Activated CD4-positive, alpha-beta T cell treated with anti-CD3 and anti-CD28 coated beads, Interleukin-2, amount 10 ng/mL, durations not matched to agents 7 days and 5 days (primary cell): Measurements from ENCODE around the gene FCGR2B. TPM values are rescaled to one million over a fixed set of nuclear protein-coding genes. Genes with fewer than 3 reads are reported as not detected.
"Not testable (repeated sequence)": the region's sequence is repeated elsewhere in the genome, so short reads cannot be mapped to it uniquely, and the experiment has no call there.

Experiments
- CTCF ChIA-PET: fragments of 350-600 bp; sonication (Branson Sonifier 250); formaldehyde crosslinking; loops from one replicate; lab custom pipeline; 2021; ENCODE audit warnings: antibody characterized with exemption; lab: Charles Lee
- POLR2A ChIA-PET: fragments of 350-600 bp; sonication (Branson Sonifier 250); formaldehyde crosslinking; loops from one replicate; lab custom pipeline; 2021; ENCODE audit warnings: antibody characterized with exemption; lab: Charles Lee
- DNase-seq: peaks from one replicate; pipeline ENCODE4 v3.0.0-alpha.2; 2020
- H3K27ac Mint-ChIP-seq: one replicate; pipeline ENCODE4 v1.8.0; 2021; ENCODE audit warnings: mild to moderate bottlenecking, moderate library complexity, mixed read lengths
- H3K27me3 Mint-ChIP-seq: one replicate; pipeline ENCODE4 v1.8.0; 2021; ENCODE audit warnings: mixed read lengths
- H3K36me3 Mint-ChIP-seq: one replicate; pipeline ENCODE4 v1.8.0; 2021; ENCODE audit warnings: low read depth, mixed read lengths
- H3K4me1 Mint-ChIP-seq: one replicate; pipeline ENCODE4 v1.8.0; 2021; ENCODE audit warnings: mixed read lengths
- H3K4me3 Mint-ChIP-seq: one replicate; pipeline ENCODE4 v1.8.0; 2021; ENCODE audit warnings: mild to moderate bottlenecking, moderate library complexity, mixed read lengths
- H3K9me3 Mint-ChIP-seq: one replicate; pipeline ENCODE4 v1.8.0; 2021; ENCODE audit warnings: mixed read lengths
- total RNA-seq, 2 experiments: library from RNA; stranded (reverse); gene quantifications; one replicate each; pipeline ENCODE4 v1.2.3, GENCODE V29; 2021

Gene FCGR2B
- total RNA-seq, 2 experiments from 2014 or later = not detected

DNA sequence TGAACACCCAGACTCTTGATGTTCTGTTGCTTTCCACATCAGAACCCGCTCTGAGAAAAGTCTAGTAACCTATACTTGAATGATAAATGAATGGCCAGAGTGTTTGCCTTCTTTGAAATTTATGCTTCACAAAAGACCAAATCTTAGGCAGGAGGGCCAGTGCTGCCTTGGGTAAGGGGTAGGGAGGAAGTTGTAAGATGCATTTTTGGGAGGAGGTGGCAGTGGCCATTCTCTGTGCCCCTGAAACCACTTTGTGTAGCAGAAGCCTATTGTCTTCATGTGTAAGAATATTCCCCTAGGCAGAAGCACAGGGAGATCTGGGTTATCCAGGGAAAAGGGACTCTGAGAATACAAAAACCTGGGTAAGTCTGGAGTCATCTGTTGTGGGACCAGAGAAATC lies 626 bp downstream of the FCGR2B start:
- H3K36me3 Mint-ChIP-seq, H3K4me3 Mint-ChIP-seq, H3K4me1 Mint-ChIP-seq, H3K9me3 Mint-ChIP-seq, POLR2A ChIA-PET, H3K27me3 Mint-ChIP-seq, CTCF ChIA-PET, DNase-seq, H3K27ac Mint-ChIP-seq: not testable (repeated sequence)

DNA sequence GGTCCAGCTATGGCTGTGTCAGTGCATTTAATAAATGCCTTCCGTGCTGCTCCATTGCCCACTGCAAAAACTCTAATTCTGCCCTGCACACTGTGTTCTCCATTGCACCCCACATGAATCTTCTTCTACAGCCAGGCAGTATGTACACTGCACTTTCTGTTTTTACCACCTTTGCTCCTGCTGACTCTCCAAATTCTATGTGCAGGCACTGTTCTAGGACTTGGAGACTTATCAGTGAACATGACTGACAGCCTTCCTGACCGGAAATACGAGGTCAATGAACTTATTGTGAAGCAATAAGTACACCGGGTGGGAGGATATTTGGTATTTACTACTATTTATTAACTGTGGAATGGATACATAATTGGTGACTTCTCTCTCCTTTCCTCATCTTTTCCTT lies 1.7 kb downstream of the FCGR2B start:
- H3K4me3 Mint-ChIP-seq, DNase-seq, H3K9me3 Mint-ChIP-seq, H3K27ac Mint-ChIP-seq, CTCF ChIA-PET, H3K27me3 Mint-ChIP-seq, H3K36me3 Mint-ChIP-seq, H3K4me1 Mint-ChIP-seq, POLR2A ChIA-PET: not testable (repeated sequence)

DNA sequence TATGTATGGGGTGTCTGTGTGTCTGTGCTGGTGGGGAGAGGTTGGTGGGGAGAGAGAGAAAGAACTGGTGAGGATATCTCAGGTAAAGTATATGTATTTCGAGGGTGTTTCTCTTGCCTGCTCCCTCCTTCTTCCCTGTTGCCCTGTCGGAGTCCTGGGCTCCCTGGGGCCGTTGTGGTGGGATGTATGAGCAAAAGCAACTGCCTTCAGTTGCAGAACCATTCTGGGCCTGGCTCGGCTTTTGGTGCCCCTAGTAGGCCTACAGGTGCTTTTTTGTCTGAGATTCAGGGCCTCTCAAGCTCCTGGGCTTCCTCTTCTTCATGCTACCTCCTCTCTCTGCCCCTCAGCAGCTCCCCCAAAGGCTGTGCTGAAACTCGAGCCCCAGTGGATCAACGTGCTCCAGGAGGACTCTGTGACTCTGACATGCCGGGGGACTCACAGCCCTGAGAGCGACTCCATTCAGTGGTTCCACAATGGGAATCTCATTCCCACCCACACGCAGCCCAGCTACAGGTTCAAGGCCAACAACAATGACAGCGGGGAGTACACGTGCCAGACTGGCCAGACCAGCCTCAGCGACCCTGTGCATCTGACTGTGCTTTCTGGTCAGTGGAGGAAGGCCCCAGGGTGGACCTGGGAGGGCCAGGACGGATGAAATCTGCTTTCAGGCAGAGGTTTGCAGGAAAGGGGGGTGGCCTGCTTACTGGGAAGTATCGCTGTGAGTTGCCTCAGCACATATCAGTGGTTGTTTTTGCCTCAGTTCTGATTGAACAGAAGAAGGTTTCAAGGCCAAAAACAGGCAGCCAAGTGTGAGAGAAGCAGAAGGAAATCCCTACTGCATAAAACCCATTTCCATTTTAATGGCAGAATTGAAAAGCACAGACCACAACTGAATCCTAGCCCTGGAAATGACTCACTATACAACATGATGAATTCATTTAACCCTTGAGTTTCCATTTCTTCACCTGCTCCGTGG lies 8.4 kb downstream of the FCGR2B start:
- not testable (repeated sequence) for H3K27ac Mint-ChIP-seq, DNase-seq

DNA sequence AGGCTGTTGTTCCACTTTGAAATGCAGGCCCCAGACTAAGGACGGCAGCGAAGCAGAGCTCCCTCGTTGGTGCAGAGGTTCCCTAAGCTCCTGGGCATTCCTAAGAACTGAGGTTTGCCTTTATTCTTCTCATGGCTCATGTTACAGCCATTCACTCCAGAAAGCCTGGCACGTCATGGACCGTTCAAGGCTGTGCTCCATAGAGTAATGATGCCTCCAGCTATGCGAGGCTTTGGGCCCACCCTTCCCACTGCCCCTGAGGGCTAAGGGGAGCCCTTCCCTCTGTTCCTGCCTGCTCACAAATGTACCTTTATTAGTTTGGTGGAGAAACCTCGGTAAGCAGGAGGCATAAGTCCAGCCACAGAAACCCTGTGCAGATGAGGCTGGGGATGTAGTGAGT lies 10.5 kb downstream of the FCGR2B start:
- CTCF ChIA-PET, POLR2A ChIA-PET: not testable (repeated sequence)

More for the DNA sequence above, 8.4 kb downstream of the FCGR2B start:
- H3K36me3 Mint-ChIP-seq, CTCF ChIA-PET, H3K4me3 Mint-ChIP-seq, H3K9me3 Mint-ChIP-seq, H3K27me3 Mint-ChIP-seq, POLR2A ChIA-PET, H3K4me1 Mint-ChIP-seq: not testable (repeated sequence)

DNA sequence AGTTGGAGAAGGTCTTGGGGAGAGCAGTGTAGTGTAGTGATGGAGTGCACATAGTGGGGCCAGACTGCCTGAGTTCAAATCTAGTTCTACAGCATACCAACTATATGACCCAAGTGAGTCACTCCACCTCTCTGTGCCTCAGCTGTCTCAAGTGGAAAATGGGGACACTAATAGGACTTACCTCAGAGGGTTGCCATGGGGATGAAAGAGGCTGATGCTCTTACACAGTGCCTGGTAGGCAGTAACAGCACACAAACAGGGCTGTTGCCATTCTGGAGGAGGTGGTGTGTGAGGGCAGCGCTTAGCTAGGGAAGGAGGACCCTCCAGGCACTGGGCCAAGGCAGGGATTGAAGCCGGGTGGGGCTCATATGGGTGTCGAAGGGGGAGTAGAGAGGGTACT lies 11.5 kb downstream of the FCGR2B start:
- POLR2A ChIA-PET, H3K9me3 Mint-ChIP-seq, H3K4me3 Mint-ChIP-seq, H3K36me3 Mint-ChIP-seq, CTCF ChIA-PET, H3K27ac Mint-ChIP-seq, DNase-seq, H3K27me3 Mint-ChIP-seq, H3K4me1 Mint-ChIP-seq: not testable (repeated sequence)

More for the DNA sequence above, 10.5 kb downstream of the FCGR2B start:
- not testable (repeated sequence) for H3K4me1 Mint-ChIP-seq, H3K4me3 Mint-ChIP-seq, H3K36me3 Mint-ChIP-seq, DNase-seq, H3K27me3 Mint-ChIP-seq, H3K27ac Mint-ChIP-seq, H3K9me3 Mint-ChIP-seq

DNA sequence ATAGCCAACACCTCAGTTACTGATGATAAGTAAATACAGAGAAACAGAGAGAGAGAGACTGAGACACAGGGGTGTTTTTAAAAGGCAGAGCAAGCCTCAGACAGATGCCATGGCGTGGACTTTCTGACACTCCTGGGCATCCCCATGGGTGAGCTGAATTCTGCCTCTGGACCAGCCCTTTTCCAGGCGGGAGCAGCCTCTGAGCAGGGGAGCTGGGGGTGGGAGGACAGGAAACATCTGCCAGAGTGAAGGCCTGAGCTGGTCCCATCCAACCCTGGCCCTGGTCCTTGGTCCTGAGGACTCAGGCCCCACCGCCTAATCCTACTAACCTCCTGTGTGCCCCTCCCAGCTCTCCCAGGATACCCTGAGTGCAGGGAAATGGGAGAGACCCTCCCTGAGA lies 12.0 kb downstream of the FCGR2B start:
- H3K9me3 Mint-ChIP-seq, H3K4me1 Mint-ChIP-seq, H3K36me3 Mint-ChIP-seq, DNase-seq, H3K27me3 Mint-ChIP-seq, POLR2A ChIA-PET, CTCF ChIA-PET, H3K27ac Mint-ChIP-seq, H3K4me3 Mint-ChIP-seq: not testable (repeated sequence)

DNA sequence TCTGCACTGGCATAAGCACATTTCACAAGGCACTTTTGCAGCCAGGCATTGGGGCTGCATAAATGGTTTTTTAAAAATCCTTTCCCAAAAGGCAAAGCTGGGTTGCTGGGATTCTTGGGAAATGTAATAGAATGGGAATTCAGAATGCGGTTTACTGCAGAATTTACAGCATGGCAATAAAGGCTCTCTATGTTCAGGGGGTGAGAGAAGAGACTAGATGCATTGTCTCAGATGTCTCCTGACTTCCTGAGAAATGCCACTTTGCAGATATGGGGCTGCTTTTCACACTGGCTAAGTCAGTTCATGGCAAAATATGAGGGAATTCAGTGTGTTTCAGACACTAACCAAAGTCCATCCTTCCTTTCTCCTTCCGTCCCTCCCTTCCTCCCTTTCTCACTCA lies 13.5 kb downstream of the FCGR2B start:
- POLR2A ChIA-PET = no interaction called here
- H3K27ac Mint-ChIP-seq = no peak overlapping the region
- CTCF ChIA-PET = interaction anchor here (1.0 kb wide), 1 partner anchor 54 kb away, joined by 3 read pairs; no protein-coding TSS in a partner anchor
- H3K36me3 Mint-ChIP-seq = no peaks in the 10 kb centered on the region
- no peak for DNase-seq
- H3K27me3 Mint-ChIP-seq = peaks cover 8% of the 10 kb centered on the region
- H3K4me1 Mint-ChIP-seq = no peaks in the 10 kb centered on the region
- no peak overlapping the region for H3K4me3 Mint-ChIP-seq
- H3K9me3 Mint-ChIP-seq = no peaks in the 10 kb centered on the region

DNA sequence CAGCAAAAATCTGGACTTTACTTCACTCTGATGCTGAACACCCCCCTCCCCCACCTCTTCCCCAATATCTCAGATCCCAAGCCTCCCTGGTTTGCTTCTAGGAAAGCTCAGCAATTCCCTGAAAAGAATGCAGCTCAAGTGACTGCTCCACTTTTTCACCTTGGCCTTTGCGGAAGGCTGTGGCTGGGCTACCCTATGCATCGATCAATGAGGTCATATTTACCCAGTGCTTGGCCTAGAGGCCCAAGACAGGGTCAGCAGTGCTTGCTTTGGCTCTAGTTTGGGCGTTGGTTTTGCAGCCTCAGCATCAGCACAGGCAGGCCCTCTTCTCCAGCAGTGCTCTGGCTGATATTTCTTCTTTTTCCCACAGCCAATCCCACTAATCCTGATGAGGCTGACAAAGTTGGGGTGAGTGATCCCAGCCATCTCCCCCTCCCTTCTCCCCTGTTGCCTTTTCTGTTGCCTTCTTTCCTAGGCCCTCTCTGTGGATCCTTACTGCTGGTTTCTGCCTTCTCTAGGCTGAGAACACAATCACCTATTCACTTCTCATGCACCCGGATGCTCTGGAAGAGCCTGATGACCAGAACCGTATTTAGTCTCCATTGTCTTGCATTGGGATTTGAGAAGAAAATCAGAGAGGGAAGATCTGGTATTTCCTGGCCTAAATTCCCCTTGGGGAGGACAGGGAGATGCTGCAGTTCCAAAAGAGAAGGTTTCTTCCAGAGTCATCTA lies 14.2 kb downstream of the FCGR2B start:
- Mint-ChIP-seq H3K36me3 (no peaks in the 10 kb centered on the region), H3K9me3 (no peaks in the 10 kb centered on the region), H3K27me3 (peaks cover 13% of the 10 kb centered on the region), H3K27ac (no peak overlapping the region), H3K4me1 (no peaks in the 10 kb centered on the region), H3K4me3 (no peak overlapping the region)
- ChIA-PET POLR2A (no interaction called here), CTCF (interaction anchor here (1.0 kb wide), 1 partner anchor 53 kb away, joined by 3 read pairs; no protein-coding TSS in a partner anchor)
- DNase-seq = no peak

DNA sequence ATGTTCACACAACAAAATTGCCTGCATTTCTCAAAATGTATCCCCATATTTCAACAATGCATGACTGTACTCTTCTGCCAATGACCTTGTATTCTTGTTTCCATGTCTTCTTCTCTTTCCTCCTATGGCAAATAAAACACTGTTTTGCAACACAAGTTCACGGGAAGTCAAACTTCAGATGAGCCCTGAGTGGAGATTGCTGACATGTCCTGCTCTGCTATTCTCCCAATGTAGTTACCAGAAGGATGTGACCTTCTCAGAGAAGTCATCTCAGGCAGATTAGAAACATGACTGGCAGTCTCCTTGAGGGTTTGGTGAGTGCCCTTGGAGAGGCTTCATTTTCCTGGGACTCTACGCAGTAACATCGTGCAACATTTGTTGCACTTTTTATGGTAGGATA lies 15.6 kb downstream of the FCGR2B start:
- H3K27me3 Mint-ChIP-seq = peaks cover 23% of the 10 kb centered on the region
- no peaks in the 10 kb centered on the region for H3K36me3 Mint-ChIP-seq

DNA sequence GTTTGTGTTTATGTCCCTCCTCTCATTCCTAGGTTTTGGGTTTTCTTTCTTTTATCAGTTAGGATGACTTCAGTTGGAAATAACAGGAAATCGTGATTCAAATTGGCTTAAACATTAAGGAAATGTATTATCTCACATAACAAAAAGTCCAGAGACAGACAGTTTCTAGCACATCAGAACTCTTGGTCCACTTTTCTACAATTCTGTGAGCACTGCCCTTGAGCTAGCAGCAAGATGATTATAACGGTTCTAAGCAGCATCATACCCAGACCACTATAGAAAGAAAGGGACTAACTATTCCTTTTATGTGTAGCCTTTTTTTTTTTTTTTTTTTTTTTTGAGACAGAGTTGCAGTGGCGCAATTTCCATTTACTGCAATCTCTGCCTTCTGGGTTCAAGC lies 18.9 kb downstream of the FCGR2B start:
- no peaks in the 10 kb centered on the region for H3K36me3 Mint-ChIP-seq
- POLR2A ChIA-PET = no interaction called here
- no peak overlapping the region for H3K27ac Mint-ChIP-seq
- no peaks in the 10 kb centered on the region for H3K9me3 Mint-ChIP-seq
- DNase-seq = no peak
- no peak overlapping the region for H3K4me3 Mint-ChIP-seq
- H3K27me3 Mint-ChIP-seq = peaks cover 33% of the 10 kb centered on the region
- CTCF ChIA-PET = no interaction called here
- no peaks in the 10 kb centered on the region for H3K4me1 Mint-ChIP-seq

More for the DNA sequence above, 15.6 kb downstream of the FCGR2B start:
- Mint-ChIP-seq H3K27ac (no peak overlapping the region), H3K4me3 (no peak overlapping the region), H3K9me3 (no peaks in the 10 kb centered on the region), H3K4me1 (no peaks in the 10 kb centered on the region)
- CTCF ChIA-PET = no interaction called here
- POLR2A ChIA-PET = no interaction called here
- DNase-seq = no peak

DNA sequence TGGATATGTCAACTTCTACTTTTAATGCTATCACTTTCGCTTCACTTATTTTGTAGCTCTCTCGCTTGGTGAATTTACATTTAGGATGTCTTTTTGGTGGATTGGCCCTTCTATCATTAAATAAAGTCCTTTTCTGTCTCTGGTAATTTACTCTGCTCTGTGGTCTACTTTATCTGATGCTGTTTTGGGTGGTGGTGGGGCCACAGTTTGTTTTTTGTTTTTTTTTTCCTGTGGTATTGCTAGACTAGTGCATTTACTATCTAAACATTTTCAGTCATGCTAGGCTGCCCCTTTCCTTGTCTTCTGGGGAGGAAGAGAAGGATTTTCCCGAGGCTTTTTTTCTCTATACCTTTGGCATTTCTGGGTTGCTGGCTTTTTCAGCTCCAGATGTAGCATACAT lies 26.0 kb downstream of the FCGR2B start:
- H3K36me3 Mint-ChIP-seq = no peaks in the 10 kb centered on the region
- no peak overlapping the region for H3K27ac Mint-ChIP-seq
- no peaks in the 10 kb centered on the region for H3K9me3 Mint-ChIP-seq
- no peak overlapping the region for H3K4me3 Mint-ChIP-seq
- ChIA-PET POLR2A (interaction anchor here (0.6 kb wide), 1 partner anchor 197 kb away, joined by 3 read pairs; no protein-coding TSS in a partner anchor), CTCF (no interaction called here)
- H3K4me1 Mint-ChIP-seq = no peaks in the 10 kb centered on the region
- no peak for DNase-seq
- peaks cover 21% of the 10 kb centered on the region for H3K27me3 Mint-ChIP-seq

DNA sequence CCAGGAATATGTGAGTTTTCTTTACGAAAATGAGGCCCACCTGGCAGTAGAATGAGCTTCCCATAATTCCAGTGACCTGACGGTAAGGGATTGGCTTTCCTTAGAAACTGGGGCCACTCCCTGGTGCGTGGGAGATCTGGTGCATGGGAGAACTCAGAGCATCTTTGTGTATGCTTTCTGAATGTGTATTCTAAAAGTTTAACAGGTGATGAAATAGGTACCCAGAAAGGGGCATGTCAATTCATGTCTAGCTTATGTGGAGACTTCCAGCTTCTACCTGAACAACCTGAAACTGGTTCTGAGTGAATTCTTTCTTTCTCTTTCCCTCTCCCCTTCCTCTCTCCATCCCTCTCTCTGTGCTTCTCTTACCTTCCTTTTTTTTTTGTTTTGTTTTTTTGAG lies 28.9 kb downstream of the FCGR2B start:
- DNase-seq = no peak
- ChIA-PET CTCF (interaction anchor here (0.6 to 3.0 kb wide), 2 partner anchors 19 to 681 kb away, joined by 3 to 8 read pairs; no protein-coding TSS in a partner anchor), POLR2A (no interaction called here)
- Mint-ChIP-seq H3K27ac (no peak overlapping the region), H3K36me3 (no peaks in the 10 kb centered on the region), H3K27me3 (peaks cover 39% of the 10 kb centered on the region), H3K4me3 (no peak overlapping the region), H3K4me1 (no peaks in the 10 kb centered on the region), H3K9me3 (peaks cover 9% of the 10 kb centered on the region)
